ENCODE results near the gene VSTM2A. TPM values are rescaled to one million over a fixed set of nuclear protein-coding genes. Genes with fewer than 3 reads are reported as not detected.

VSTM2A gene
- total RNA-seq, 1 experiment from 2014 or later: not detected

DNA sequence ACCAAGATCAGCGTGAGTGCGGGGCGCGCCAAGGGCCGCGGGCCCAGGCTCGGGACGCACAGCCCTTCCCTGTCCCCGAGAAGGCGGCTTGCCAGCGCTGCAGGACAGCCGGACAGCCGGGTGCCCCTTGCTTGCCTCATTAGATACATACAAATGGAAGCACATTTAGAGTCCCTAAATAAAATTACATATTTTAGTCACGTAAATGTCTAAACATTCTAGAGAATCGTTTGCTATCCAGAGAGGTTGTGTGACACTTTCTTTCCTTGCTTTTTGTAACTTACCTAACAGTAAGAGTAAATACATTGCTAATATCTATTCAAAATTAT lies 4.8 kb downstream of the VSTM2A start:
- H3K9me2 ChIP-seq (ENCODE audit: insufficient read depth): no peaks in the 10 kb centered on the region
- no peaks in the 10 kb centered on the region for H3F3A ChIP-seq (ENCODE audit: insufficient read depth, low read depth)
- H3K4me2 ChIP-seq: peak overlapping the region; percentile 71
- no peaks in the 10 kb centered on the region for H3K4me1 ChIP-seq (replicated peaks; ENCODE audit: insufficient read depth)
- no peaks in the 10 kb centered on the region for H4K20me1 ChIP-seq (ENCODE audit: insufficient read depth)
- peak overlapping the region; percentile 66 for H2AFZ ChIP-seq
- intact Hi-C loops (cut with micrococcal nuclease; ENCODE audit: unreplicated experiment): no loop called here
- ChIA-PET CTCF (no interaction called here), POLR2A (ENCODE audit: unreplicated experiment) (no interaction called here)
- no peaks in the 10 kb centered on the region for H3K36me3 ChIP-seq (ENCODE audit: low read depth)
- peak; percentile 52; the same call in 1 of the 2 replicates for TF ChIP-seq EZH2 (IDR thresholded peaks at IDR 0.05; ENCODE audit: low read depth)
- TF ChIP-seq, protein P1, sequence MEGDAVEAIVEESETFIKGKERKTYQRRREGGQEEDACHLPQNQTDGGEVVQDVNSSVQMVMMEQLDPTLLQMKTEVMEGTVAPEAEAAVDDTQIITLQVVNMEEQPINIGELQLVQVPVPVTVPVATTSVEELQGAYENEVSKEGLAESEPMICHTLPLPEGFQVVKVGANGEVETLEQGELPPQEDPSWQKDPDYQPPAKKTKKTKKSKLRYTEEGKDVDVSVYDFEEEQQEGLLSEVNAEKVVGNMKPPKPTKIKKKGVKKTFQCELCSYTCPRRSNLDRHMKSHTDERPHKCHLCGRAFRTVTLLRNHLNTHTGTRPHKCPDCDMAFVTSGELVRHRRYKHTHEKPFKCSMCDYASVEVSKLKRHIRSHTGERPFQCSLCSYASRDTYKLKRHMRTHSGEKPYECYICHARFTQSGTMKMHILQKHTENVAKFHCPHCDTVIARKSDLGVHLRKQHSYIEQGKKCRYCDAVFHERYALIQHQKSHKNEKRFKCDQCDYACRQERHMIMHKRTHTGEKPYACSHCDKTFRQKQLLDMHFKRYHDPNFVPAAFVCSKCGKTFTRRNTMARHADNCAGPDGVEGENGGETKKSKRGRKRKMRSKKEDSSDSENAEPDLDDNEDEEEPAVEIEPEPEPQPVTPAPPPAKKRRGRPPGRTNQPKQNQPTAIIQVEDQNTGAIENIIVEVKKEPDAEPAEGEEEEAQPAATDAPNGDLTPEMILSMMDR (conservative IDR thresholded peaks at IDR 0.05): peak; percentile 17; the same call in 1 of the 2 replicates
- no peaks in the 10 kb centered on the region for H3K79me2 ChIP-seq (ENCODE audit: low read depth)
- H3K27me3 ChIP-seq (ENCODE audit: insufficient read depth, low read depth): peaks cover 45% of the 10 kb centered on the region
- H3K4me3 ChIP-seq: peak overlapping the region; percentile 48
- no peak overlapping the region for H3K27ac ChIP-seq
- H3K9me3 ChIP-seq (ENCODE audit: insufficient read depth, low read depth): no peaks in the 10 kb centered on the region
- no peak for DNase-seq
- no TSS peak for BruUV-seq (replicated peaks)

DNA sequence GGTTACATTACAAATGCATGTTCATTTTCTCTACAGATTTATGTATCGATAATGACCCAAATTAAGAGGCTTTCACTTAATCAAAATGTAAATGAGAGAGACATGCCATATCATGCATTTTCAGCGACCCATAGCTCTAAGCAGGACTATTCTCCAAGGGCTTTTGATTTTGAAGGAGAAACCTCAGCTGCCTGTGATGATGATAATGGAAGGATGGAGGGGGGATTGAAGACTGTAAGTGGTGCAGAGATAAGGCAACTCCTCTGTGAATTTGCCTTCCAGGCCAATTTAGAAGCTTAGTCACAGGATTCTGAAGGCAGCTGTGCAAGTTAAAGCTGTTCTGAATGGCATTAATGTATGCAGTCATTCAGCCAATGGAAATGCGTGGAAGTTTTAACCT lies 8.3 kb downstream of the VSTM2A start:
- Histone ChIP-seq H3K36me3 (ENCODE audit: low read depth) (no peaks in the 10 kb centered on the region), H3K4me1 (replicated peaks; ENCODE audit: insufficient read depth) (no peaks in the 10 kb centered on the region), H3F3A (ENCODE audit: insufficient read depth, low read depth) (no peaks in the 10 kb centered on the region), H3K9me3 (ENCODE audit: insufficient read depth, low read depth) (no peaks in the 10 kb centered on the region), H3K27me3 (ENCODE audit: insufficient read depth, low read depth) (peaks cover 17% of the 10 kb centered on the region), H2AFZ (no peak overlapping the region), H4K20me1 (ENCODE audit: insufficient read depth) (no peaks in the 10 kb centered on the region), H3K4me3 (no peak overlapping the region), H3K79me2 (ENCODE audit: low read depth) (no peaks in the 10 kb centered on the region), H3K27ac (no peak overlapping the region), H3K9me2 (ENCODE audit: insufficient read depth) (no peaks in the 10 kb centered on the region), H3K4me2 (no peak overlapping the region)
- ChIA-PET CTCF (no interaction called here), POLR2A (ENCODE audit: unreplicated experiment) (no interaction called here)
- no peak for DNase-seq
- intact Hi-C loops (cut with micrococcal nuclease; ENCODE audit: unreplicated experiment): no loop called here
- TF ChIP-seq, protein P1 (conservative IDR thresholded peaks at IDR 0.05): no peak
- no peak for TF ChIP-seq EZH2 (IDR thresholded peaks at IDR 0.05; ENCODE audit: low read depth)
- no TSS peak for BruUV-seq (replicated peaks)

DNA sequence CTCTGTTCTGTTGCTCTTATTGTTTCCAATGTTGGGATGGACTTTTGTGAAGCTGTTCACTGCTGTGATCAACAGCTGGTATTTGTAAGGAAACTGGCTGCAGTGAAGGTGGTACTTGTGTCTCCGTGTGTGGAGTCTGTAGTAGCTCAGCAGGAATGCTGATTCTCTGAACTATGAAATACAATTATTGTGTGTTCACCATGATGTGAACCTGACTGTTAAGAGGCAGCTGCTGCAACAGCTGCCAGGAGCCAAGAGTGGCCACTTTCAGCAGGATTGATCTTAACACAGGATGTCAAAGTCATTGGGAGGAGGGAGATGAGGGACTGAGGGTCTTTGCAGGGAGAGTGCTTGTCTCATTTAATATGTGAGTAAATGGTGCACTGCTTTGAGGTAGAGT lies 13.9 kb downstream of the VSTM2A start:
- intact Hi-C loops (cut with micrococcal nuclease; ENCODE audit: unreplicated experiment): no loop called here
- POLR2A ChIA-PET (ENCODE audit: unreplicated experiment): no interaction called here

More for the DNA sequence above, 13.9 kb downstream of the VSTM2A start:
- Histone ChIP-seq H4K20me1 (ENCODE audit: insufficient read depth) (no peaks in the 10 kb centered on the region), H3K79me2 (ENCODE audit: low read depth) (no peaks in the 10 kb centered on the region), H3K9me3 (ENCODE audit: insufficient read depth, low read depth) (no peaks in the 10 kb centered on the region), H3K4me1 (replicated peaks; ENCODE audit: insufficient read depth) (peaks cover 29% of the 10 kb centered on the region), H3K4me2 (no peak overlapping the region), H3K27ac (no peak overlapping the region), H2AFZ (no peak overlapping the region), H3K27me3 (ENCODE audit: insufficient read depth, low read depth) (no peaks in the 10 kb centered on the region), H3K36me3 (ENCODE audit: low read depth) (no peaks in the 10 kb centered on the region), H3K4me3 (no peak overlapping the region), H3K9me2 (ENCODE audit: insufficient read depth) (no peaks in the 10 kb centered on the region), H3F3A (ENCODE audit: insufficient read depth, low read depth) (peaks cover 19% of the 10 kb centered on the region)
- no peak for DNase-seq
- no TSS peak for BruUV-seq (replicated peaks)
- CTCF ChIA-PET: no interaction called here
- no peak for TF ChIP-seq EZH2 (IDR thresholded peaks at IDR 0.05; ENCODE audit: low read depth)
- TF ChIP-seq, protein P1 (conservative IDR thresholded peaks at IDR 0.05): no peak

Measured in PC-9 (cell line).